Neural progenitor cell (in vitro differentiated cells): ENCODE measurements around the gene RARRES2. TPM values are rescaled to one million over a fixed set of nuclear protein-coding genes. Genes with fewer than 3 reads are reported as not detected.
"Not testable (repeated sequence)": the region's sequence is repeated elsewhere in the genome, so short reads cannot be mapped to it uniquely, and the experiment has no call there.

ENCODE experiments used
- DNase-seq: peaks from one replicate; pipeline ENCODE4 v3.0.0-alpha.2; 2016; ENCODE audit warnings: low spot score
- H2AFZ ChIP-seq: fragments of 200-600 bp; sonication (generic); replicated peaks from 2 replicates; pipeline ENCODE4 v1.6.1; 2016; ENCODE audit warnings: antibody characterized with exemption
- H3F3A ChIP-seq: fragments of 200-600 bp; sonication (generic); 2 replicates; pipeline ENCODE4 v1.6.1; 2016; ENCODE audit warnings: antibody characterized with exemption, low read depth
- H3K27ac ChIP-seq: fragments of 200-600 bp; sonication (generic); 2 replicates; pipeline ENCODE4 v1.5.1; 2016; ENCODE audit warnings: mild to moderate bottlenecking
- H3K27me3 ChIP-seq: fragments of 200-600 bp; sonication (generic); 2 replicates; pipeline ENCODE4 v1.6.1; 2016; ENCODE audit warnings: mild to moderate bottlenecking, moderate library complexity
- H3K36me3 ChIP-seq: fragments of 200-600 bp; sonication (generic); 2 replicates; pipeline ENCODE4 v1.5.1; 2016
- H3K4me1 ChIP-seq: fragments of 200-600 bp; sonication (generic); 2 replicates; pipeline ENCODE4 v1.6.1; 2016; ENCODE audit warnings: mixed run types
- H3K4me2 ChIP-seq: fragments of 200-600 bp; sonication (generic); 2 replicates; pipeline ENCODE4 v1.6.1; 2016
- H3K4me3 ChIP-seq: fragments of 200-600 bp; sonication (generic); 2 replicates; pipeline ENCODE4 v1.5.1; 2016
- H3K79me2 ChIP-seq: fragments of 200-600 bp; sonication (generic); 2 replicates; pipeline ENCODE4 v1.6.1; 2016; ENCODE audit warnings: low read depth
- H3K9ac ChIP-seq: fragments of 200-600 bp; sonication (generic); 2 replicates; pipeline ENCODE4 v1.6.1; 2016
- H3K9me3 ChIP-seq: fragments of 200-600 bp; sonication (generic); 2 replicates; pipeline ENCODE4 v1.5.1; 2016; ENCODE audit warnings: low read depth
- H4K20me1 ChIP-seq: fragments of 200-600 bp; sonication (generic); 2 replicates; pipeline ENCODE4 v1.6.1; 2016; ENCODE audit warnings: low read depth
- H3K27ac Mint-ChIP-seq: 3 replicates; pipeline ENCODE4 v1.8.0; 2021; ENCODE audit warnings: mixed read lengths
- H3K27me3 Mint-ChIP-seq: 2 replicates; pipeline ENCODE4 v1.8.0; 2022; ENCODE audit warnings: low read depth, mild to moderate bottlenecking, inconsistent platforms, moderate library complexity, mixed read lengths; ENCODE audit not compliant: insufficient read depth
- H3K36me3 Mint-ChIP-seq: 3 replicates; pipeline ENCODE4 v1.8.0; 2021; ENCODE audit warnings: mixed read lengths
- H3K4me1 Mint-ChIP-seq: 3 replicates; pipeline ENCODE4 v1.8.0; 2021; ENCODE audit warnings: mixed read lengths
- H3K4me3 Mint-ChIP-seq: 3 replicates; pipeline ENCODE4 v1.8.0; 2021; ENCODE audit warnings: mild to moderate bottlenecking, moderate library complexity, mixed read lengths
- H3K9me3 Mint-ChIP-seq: 3 replicates; pipeline ENCODE4 v1.8.0; 2020; ENCODE audit warnings: mixed read lengths
- CTCF ChIP-seq: fragments of 200-600 bp; sonication (generic); IDR thresholded peaks from 2 replicates; pipeline ENCODE4 v1.5.1; 2017; ENCODE audit warnings: antibody characterized with exemption, mild to moderate bottlenecking
- EZH2 ChIP-seq: fragments of 200-600 bp; sonication (generic); IDR thresholded peaks from 2 replicates; pipeline ENCODE4 v1.6.1; 2017; ENCODE audit warnings: antibody characterized with exemption, mild to moderate bottlenecking, moderate library complexity
- EZH2phosphoT487 ChIP-seq: fragments of 200-600 bp; sonication (generic); IDR thresholded peaks from 2 replicates; pipeline ENCODE4 v1.6.1; 2017; ENCODE audit warnings: antibody characterized with exemption
- total RNA-seq: library from RNA; depleted of rRNA; stranded (reverse); fragments of >200 nt; gene quantifications from 2 replicates; pipeline ENCODE4 v1.2.3, GENCODE V29; 2015; ENCODE audit warnings: low replicate concordance

The RARRES2 gene
- total RNA-seq, 1 donor from 2014 or later = 0.19 TPM

- TF ChIP-seq EZH2phosphoT487 (no peak), EZH2 (no peak), CTCF (no peak)
- Histone ChIP-seq H3F3A (peaks cover 10% of the 10 kb centered on the region), H3K79me2 (no peaks in the 10 kb centered on the region), H3K9me3 (no peaks in the 10 kb centered on the region), H3K4me3 (no peak overlapping the region), H4K20me1 (no peaks in the 10 kb centered on the region), H3K27me3 (no peaks in the 10 kb centered on the region), H2AFZ (no peak overlapping the region), H3K9ac (no peak overlapping the region), H3K27ac (no peak overlapping the region), H3K4me2 (no peak overlapping the region), H3K4me1 (no peaks in the 10 kb centered on the region), H3K36me3 (no peaks in the 10 kb centered on the region)
- peaks cover 2% of the 10 kb centered on the region for H3K9me3 Mint-ChIP-seq
- H3K4me3 Mint-ChIP-seq = no peak overlapping the region
- no peak overlapping the region for H3K27ac Mint-ChIP-seq
- peaks cover 5% of the 10 kb centered on the region for H3K27me3 Mint-ChIP-seq
- no peak for DNase-seq
- peaks cover 13% of the 10 kb centered on the region for H3K4me1 Mint-ChIP-seq
- H3K36me3 Mint-ChIP-seq = no peaks in the 10 kb centered on the region
Measured at GRCh38 chr7:150317748-150318444, 23.5 kb downstream of the RARRES2 start.

GRCh38 chr7:150316987-150317386 is 24.4 kb downstream of the RARRES2 start:
- H3K4me2 ChIP-seq, H3K36me3 Mint-ChIP-seq, H3K9me3 Mint-ChIP-seq, H3K9ac ChIP-seq, H3K9me3 ChIP-seq, DNase-seq, H2AFZ ChIP-seq, H3K27ac ChIP-seq, H3K27ac Mint-ChIP-seq, H3K4me1 ChIP-seq, H3K4me3 Mint-ChIP-seq, H3F3A ChIP-seq, H3K36me3 ChIP-seq, H3K79me2 ChIP-seq, H3K27me3 ChIP-seq, H4K20me1 ChIP-seq, H3K27me3 Mint-ChIP-seq, H3K4me3 ChIP-seq: not testable (repeated sequence)
- H3K4me1 Mint-ChIP-seq = peaks cover 14% of the 10 kb centered on the region

- Histone ChIP-seq H3K27me3 (peaks cover 13% of the 10 kb centered on the region), H3K9me3 (no peaks in the 10 kb centered on the region), H2AFZ (no peak overlapping the region), H3F3A (peaks cover 10% of the 10 kb centered on the region), H3K27ac (no peak overlapping the region), H4K20me1 (no peaks in the 10 kb centered on the region), H3K4me1 (no peaks in the 10 kb centered on the region), H3K9ac (no peak overlapping the region), H3K79me2 (no peaks in the 10 kb centered on the region), H3K4me2 (no peak overlapping the region), H3K4me3 (no peak overlapping the region), H3K36me3 (no peaks in the 10 kb centered on the region)
- H3K4me1 Mint-ChIP-seq = peaks cover 10% of the 10 kb centered on the region
- DNase-seq = no peak
- TF ChIP-seq CTCF (no peak), EZH2 (no peak), EZH2phosphoT487 (no peak)
- no peaks in the 10 kb centered on the region for H3K36me3 Mint-ChIP-seq
- no peak overlapping the region for H3K4me3 Mint-ChIP-seq
- no peak overlapping the region for H3K27ac Mint-ChIP-seq
- peaks cover 3% of the 10 kb centered on the region for H3K27me3 Mint-ChIP-seq
- no peaks in the 10 kb centered on the region for H3K9me3 Mint-ChIP-seq
Measured at GRCh38 chr7:150314639-150315239, 26.7 kb downstream of the RARRES2 start.

- Histone ChIP-seq H3K4me3 (no peak overlapping the region), H3F3A (peaks cover 10% of the 10 kb centered on the region), H2AFZ (no peak overlapping the region), H3K9ac (no peak overlapping the region), H3K79me2 (no peaks in the 10 kb centered on the region), H3K27me3 (peaks cover 19% of the 10 kb centered on the region), H3K27ac (no peak overlapping the region), H3K9me3 (no peaks in the 10 kb centered on the region), H3K4me2 (no peak overlapping the region), H3K36me3 (no peaks in the 10 kb centered on the region), H4K20me1 (no peaks in the 10 kb centered on the region), H3K4me1 (no peaks in the 10 kb centered on the region)
- Mint-ChIP-seq H3K4me1 (peaks cover 13% of the 10 kb centered on the region), H3K9me3 (no peaks in the 10 kb centered on the region), H3K4me3 (no peak overlapping the region), H3K27me3 (peaks cover 3% of the 10 kb centered on the region), H3K36me3 (no peaks in the 10 kb centered on the region), H3K27ac (no peak overlapping the region)
- DNase-seq = no peak
- TF ChIP-seq CTCF = no peak
- no peak for TF ChIP-seq EZH2phosphoT487
- no peak for TF ChIP-seq EZH2
Measured at GRCh38 chr7:150313870-150314269, 27.6 kb downstream of the RARRES2 start.
